Fibroblast of pulmonary artery (primary cell): Measurements from ENCODE around the gene STAG1.
"Not testable (repeated sequence)": the region's sequence is repeated elsewhere in the genome, so short reads cannot be mapped to it uniquely, and the experiment has no call there.

Source experiments
- DNase-seq: peaks from one replicate; pipeline ENCODE4 v3.0.0-alpha.2; 2010; ENCODE audit warnings: low read depth
- H3K4me3 ChIP-seq: replicated peaks from 2 replicates; pipeline ENCODE4 v1.5.1; 2011; ENCODE audit warnings: low read depth, mild to moderate bottlenecking, control low read depth, low read length, moderate library complexity
- CTCF ChIP-seq: IDR thresholded peaks from 2 replicates; pipeline ENCODE4 v1.5.1; 2011; ENCODE audit warnings: mild to moderate bottlenecking, control low read depth, low read length, inconsistent platforms; ENCODE audit errors: missing control alignments

The STAG1 gene

DNA sequence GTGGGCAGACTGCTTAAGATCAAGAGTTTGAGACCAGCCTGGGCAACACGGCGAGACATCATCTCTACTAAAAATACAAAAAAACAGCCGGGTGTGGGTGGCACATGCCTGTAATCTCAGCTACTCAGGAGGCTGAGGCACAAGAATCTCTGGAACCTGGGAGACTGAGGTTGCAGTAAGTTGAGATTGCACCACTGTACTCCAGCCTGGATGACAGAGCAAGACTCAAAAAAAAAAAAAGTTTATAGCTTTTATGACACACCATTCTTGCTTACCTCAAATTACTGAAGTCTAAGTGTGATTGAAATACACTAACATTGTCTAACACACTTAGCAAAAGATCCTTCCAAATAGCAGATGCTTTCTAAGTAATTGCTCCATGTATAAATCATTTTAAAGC, 207.6 kb downstream of the STAG1 start:
- no peak for TF ChIP-seq CTCF
- peak; percentile 14 for DNase-seq
- H3K4me3 ChIP-seq = no peak overlapping the region

- DNase-seq = peak; percentile 81
- TF ChIP-seq CTCF = no peak
- peak overlapping the region; percentile 16 for H3K4me3 ChIP-seq
Measured at GRCh38 chr3:136543385-136543784, 208.8 kb downstream of the STAG1 start.

DNA sequence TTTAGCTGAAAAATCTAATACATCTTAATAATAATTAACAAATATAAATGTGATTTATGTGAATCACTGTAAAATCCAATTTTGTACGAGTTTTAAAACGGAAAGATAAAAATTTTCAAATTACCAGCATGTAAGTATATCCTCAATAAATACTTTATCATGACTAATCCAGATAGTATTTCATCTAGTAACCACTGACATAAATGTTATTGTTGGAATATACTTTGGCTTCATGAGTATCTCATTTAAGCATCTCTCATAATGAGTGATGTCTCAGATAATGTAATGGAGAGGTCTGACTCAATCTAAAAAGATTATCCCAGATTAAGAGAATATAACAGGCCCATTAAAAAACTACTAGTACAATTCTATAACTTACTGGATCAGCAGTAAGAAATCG, 216.3 kb downstream of the STAG1 start:
- no peak overlapping the region for H3K4me3 ChIP-seq
- DNase-seq = peak; percentile 8
- TF ChIP-seq CTCF = no peak

DNA sequence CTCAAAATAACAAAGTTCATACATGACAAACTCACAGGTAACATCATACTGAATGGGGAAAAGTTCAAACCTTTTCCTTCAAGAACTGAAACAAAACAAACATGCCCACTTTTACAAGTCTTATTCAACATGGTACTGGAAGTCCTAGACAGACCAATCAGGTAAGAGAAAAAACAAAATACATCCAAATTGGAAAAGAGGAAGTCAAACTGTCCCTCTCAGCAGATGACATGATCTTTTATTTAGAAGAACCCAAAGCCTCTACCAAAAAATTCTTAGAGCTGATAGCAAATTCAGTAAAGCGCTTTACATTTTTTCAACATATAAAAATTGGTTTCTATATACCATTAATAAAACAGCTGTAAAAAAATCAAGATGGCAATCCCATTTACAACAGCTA, 219.4 kb downstream of the STAG1 start:
- no peak overlapping the region for H3K4me3 ChIP-seq
- TF ChIP-seq CTCF = no peak
- no peak for DNase-seq

DNA sequence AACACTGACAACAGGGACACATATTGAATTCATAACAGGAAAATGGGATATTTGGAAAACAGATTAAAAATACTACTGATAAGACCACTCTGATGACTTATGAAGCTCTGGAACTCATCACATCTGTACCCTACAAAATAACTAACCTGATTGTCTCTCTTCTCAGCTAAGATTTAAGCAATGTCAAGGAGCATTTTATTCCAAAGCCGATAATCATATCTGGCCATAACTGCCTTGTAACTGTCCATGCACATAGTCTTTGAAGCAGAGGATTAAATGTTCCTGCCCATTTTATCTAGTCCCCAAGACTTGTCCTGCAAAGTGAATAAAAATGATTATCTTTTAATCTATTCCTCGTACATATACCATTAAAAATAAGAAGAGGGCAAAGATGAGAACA, 234.1 kb downstream of the STAG1 start:
- no peak for DNase-seq
- H3K4me3 ChIP-seq = no peak overlapping the region
- no peak for TF ChIP-seq CTCF

- no peak for DNase-seq
- no peak overlapping the region for H3K4me3 ChIP-seq
- TF ChIP-seq CTCF = no peak
Measured at GRCh38 chr3:136516656-136517055, 235.5 kb downstream of the STAG1 start.

DNA sequence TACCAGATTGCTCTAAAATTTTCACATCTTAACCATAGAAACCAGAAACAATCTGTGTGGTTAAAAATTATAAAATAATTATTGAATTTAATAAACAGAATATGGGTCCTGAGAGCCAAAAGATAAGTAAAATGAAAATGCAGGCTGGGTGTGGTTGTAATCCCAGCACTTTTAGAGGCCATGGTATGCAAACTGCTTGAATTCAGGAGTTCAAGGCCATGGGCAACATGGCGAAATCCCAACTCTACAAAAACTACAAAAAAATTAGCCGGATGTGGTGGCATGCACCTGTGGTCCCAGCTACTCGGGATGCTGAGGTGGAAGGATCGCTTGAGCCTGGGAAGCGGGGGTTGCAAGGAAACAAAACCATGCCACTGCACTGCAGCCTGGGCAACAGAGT, 236.1 kb downstream of the STAG1 start:
- no peak overlapping the region for H3K4me3 ChIP-seq
- DNase-seq = no peak
- TF ChIP-seq CTCF = no peak

GRCh38 chr3:136514533-136514932, 237.6 kb downstream of the STAG1 start:
- not testable (repeated sequence) for DNase-seq, H3K4me3 ChIP-seq
